Keratinocyte (primary cell): ENCODE results near the gene EAF2. TPM values are rescaled to one million over a fixed set of nuclear protein-coding genes. Genes with fewer than 3 reads are reported as not detected.

Experiments used
- DNase-seq: peaks from one replicate; pipeline ENCODE4 v3.0.0-alpha.2; 2011; ENCODE audit warnings: low read depth, missing footprints, low spot score
- FAIRE-seq: peaks from 2 replicates; lab custom pipeline; 2011; peaks lifted over from hg19 to GRCh38; lab: Jason Lieb, UNC
- H2AFZ ChIP-seq: 2 replicates; pipeline ENCODE4 v1.6.0; 2012; ENCODE audit warnings: low read length, control low read depth, inconsistent platforms; ENCODE audit not compliant: control insufficient read depth
- H3K27ac ChIP-seq: 2 replicates; pipeline ENCODE4 v1.5.1; 2011; ENCODE audit warnings: low read length; ENCODE audit not compliant: control insufficient read depth, insufficient read depth
- H3K27me3 ChIP-seq: 3 replicates; pipeline ENCODE4 v1.6.0; 2011; ENCODE audit warnings: low read length; ENCODE audit not compliant: control insufficient read depth, insufficient read depth; ENCODE audit errors: extremely low read depth
- H3K36me3 ChIP-seq, 2 experiments: 2 replicates in 1 of 2; 3 replicates in 1 of 2; pipeline ENCODE4 v1.5.1; 2011; ENCODE audit warnings: low read length in 2 of 2, mild to moderate bottlenecking in 1 of 2; ENCODE audit not compliant: control insufficient read depth in 2 of 2, insufficient read depth in 2 of 2; ENCODE audit errors: extremely low read depth in 1 of 2
- H3K4me1 ChIP-seq: 3 replicates; pipeline ENCODE4 v1.5.1; 2011; ENCODE audit warnings: low read length; ENCODE audit not compliant: control insufficient read depth, insufficient read depth; ENCODE audit errors: extremely low read depth
- H3K4me2 ChIP-seq: 3 replicates; pipeline ENCODE4 v1.6.0; 2011; ENCODE audit warnings: low read depth, low read length; ENCODE audit not compliant: control insufficient read depth, insufficient read depth; ENCODE audit errors: extremely low read depth
- H3K4me3 ChIP-seq, 3 experiments: fragments of 200-600 bp in 1 of 3; sonication (generic) in 1 of 3; 2 replicates in 2 of 3; 3 replicates in 1 of 3; pipeline ENCODE4 v1.5.1; 2011 to 2016; ENCODE audit warnings: low read length in 3 of 3, mild to moderate bottlenecking in 3 of 3, control low read depth in 2 of 3, inconsistent platforms in 1 of 3, low read depth in 1 of 3, mixed read lengths in 1 of 3, mixed run types in 1 of 3, moderate library complexity in 1 of 3; ENCODE audit not compliant: control insufficient read depth in 2 of 3, insufficient read depth in 2 of 3; ENCODE audit errors: extremely low read depth in 1 of 3
- H3K79me2 ChIP-seq: 2 replicates; pipeline ENCODE4 v1.6.0; 2012; ENCODE audit warnings: low read length; ENCODE audit not compliant: control insufficient read depth, insufficient read depth
- H3K9ac ChIP-seq: 3 replicates; pipeline ENCODE4 v1.6.0; 2011; ENCODE audit warnings: low read length; ENCODE audit not compliant: control insufficient read depth, insufficient read depth; ENCODE audit errors: extremely low read depth
- H3K9me1 ChIP-seq: 3 replicates; pipeline ENCODE4 v1.6.0; 2011; ENCODE audit warnings: low read length; ENCODE audit not compliant: control insufficient read depth, insufficient read depth; ENCODE audit errors: extremely low read depth
- H3K9me3 ChIP-seq: 2 replicates; pipeline ENCODE4 v1.5.1; 2012; ENCODE audit warnings: low read depth, low read length; ENCODE audit not compliant: control insufficient read depth
- H4K20me1 ChIP-seq: 3 replicates; pipeline ENCODE4 v1.6.0; 2011; ENCODE audit warnings: low read length; ENCODE audit not compliant: control insufficient read depth, insufficient read depth; ENCODE audit errors: extremely low read depth
- CTCF ChIP-seq, 3 experiments: IDR thresholded peaks in 1 of 3; conservative IDR thresholded peaks in 1 of 3; optimal IDR thresholded peaks in 1 of 3; 2 replicates in 2 of 3; 3 replicates in 1 of 3; pipeline versions ENCODE3 to v1.5.1; 2011; ENCODE audit warnings: low read length in 3 of 3, mild to moderate bottlenecking in 3 of 3, moderate library complexity in 2 of 3, control low read depth in 1 of 3, inconsistent platforms in 1 of 3; ENCODE audit not compliant: insufficient read depth in 2 of 3; ENCODE audit errors: extremely low read depth in 1 of 3
- EZH2 ChIP-seq: IDR thresholded peaks from one replicate; pipeline ENCODE4 v1.6.1; 2012; ENCODE audit warnings: inconsistent platforms, mild to moderate bottlenecking, low read length, moderate library complexity
- dilution Hi-C: fragments of 300-500 bp; cut with MboI; formaldehyde crosslinking; loops from one replicate; pipeline ENCODE4 v1.7.0; 2020; ENCODE audit warnings: low sequenced_read_pairs; ENCODE audit not compliant: extremely low pct_ligation_motif_present
- polyA plus RNA-seq, 5 experiments: library from polyadenylated mRNA; depleted of rRNA in 3 of 5; stranded (reverse) in 3 of 5; stranded (forward) in 1 of 5; unstranded in 1 of 5; fragments of >200 nt; gene quantifications; 1 replicate in 1 of 5; 2 replicates in 3 of 5; 3 replicates in 1 of 5; pipeline versions ENCODE4 v1.2.1 to v1.2.3, GENCODE V29; 2011 to 2012; ENCODE audit warnings: missing spikeins in 2 of 5, low read depth in 1 of 5, low replicate concordance in 1 of 5

EAF2 gene
- polyA plus RNA-seq, 1 donor (not counting 4 experiments of a cell fraction or from before 2014, with no cell fraction given) = 4.4 TPM

GRCh38 chr3:121896823-121897222 is 61.8 kb downstream of the EAF2 start:
- Histone ChIP-seq H3K79me2 (no peaks in the 10 kb centered on the region), H3K27me3 (no peaks in the 10 kb centered on the region), H2AFZ (no peak overlapping the region), H3K9me3 (no peaks in the 10 kb centered on the region), H3K36me3 (no peaks in the 10 kb centered on the region), H3K4me3 (no peak overlapping the region), H3K27ac (no peak overlapping the region), H3K9ac (no peak overlapping the region), H3K4me1 (no peaks in the 10 kb centered on the region), H3K4me2 (no peak overlapping the region), H4K20me1 (no peaks in the 10 kb centered on the region), H3K9me1 (no peaks in the 10 kb centered on the region)
- TF ChIP-seq CTCF (optimal IDR thresholded peaks at IDR 0.05 in 1 of 3, IDR thresholded peaks at IDR 0.05 in 1 of 3, conservative IDR thresholded peaks at IDR 0.05 in 1 of 3; ENCODE audit: extremely low read depth in 1 of 3, insufficient read depth in 2 of 3, low read length in 3 of 3) = no peak
- TF ChIP-seq EZH2 = no peak
- DNase-seq (no peak), FAIRE-seq (peak; percentile 63)
- dilution Hi-C loops = no loop called here

- H3K9me3 ChIP-seq = no peaks in the 10 kb centered on the region
- FAIRE-seq (peak; percentile 9), DNase-seq (no peak)
- H3K27ac ChIP-seq = no peak overlapping the region
- no peak overlapping the region for H3K4me2 ChIP-seq
- no peaks in the 10 kb centered on the region for H3K36me3 ChIP-seq
- H3K9ac ChIP-seq = no peak overlapping the region
- H4K20me1 ChIP-seq = no peaks in the 10 kb centered on the region
- H3K9me1 ChIP-seq = no peaks in the 10 kb centered on the region
- TF ChIP-seq CTCF (optimal IDR thresholded peaks at IDR 0.05 in 1 of 3, IDR thresholded peaks at IDR 0.05 in 1 of 3, conservative IDR thresholded peaks at IDR 0.05 in 1 of 3; ENCODE audit: extremely low read depth in 1 of 3, insufficient read depth in 2 of 3, low read length in 3 of 3) = no peak
- TF ChIP-seq EZH2 = no peak
- H3K27me3 ChIP-seq = no peaks in the 10 kb centered on the region
- H2AFZ ChIP-seq = no peak overlapping the region
- no peaks in the 10 kb centered on the region for H3K4me1 ChIP-seq
- dilution Hi-C loops = no loop called here
- no peak overlapping the region for H3K4me3 ChIP-seq
- H3K79me2 ChIP-seq = no peaks in the 10 kb centered on the region
Observed at GRCh38 chr3:121897296-121897695, 62.3 kb downstream of the EAF2 start.
